GOT3 (cell line): Measurements from ENCODE around the gene EEF1A1.
A peak's percentile ranks its signal among the peaks of the same experiment; 100 is the strongest.
"Not testable (repeated sequence)": the region's sequence is repeated elsewhere in the genome, so short reads cannot be mapped to it uniquely, and the experiment has no call there.

ENCODE experiments used
- DNase-seq: peaks from one replicate; lab custom pipeline; 2025; ENCODE audit warnings: mixed read lengths; lab: John Stamatoyannopoulos, UW

The EEF1A1 gene

GRCh38 chr6:73537677-73538076, 16.8 kb upstream of the EEF1A1 start:
- DNase-seq, result no peak

GRCh38 chr6:73534628-73535027, 13.8 kb upstream of the EEF1A1 start:
- DNase-seq, result no peak

GRCh38 chr6:73532293-73532692, 11.5 kb upstream of the EEF1A1 start:
- DNase-seq, result no peak

GRCh38 chr6:73528897-73529296, 8.1 kb upstream of the EEF1A1 start:
- DNase-seq, result no peak

GRCh38 chr6:73525546-73526330, 4.9 kb upstream of the EEF1A1 start:
- no peak for DNase-seq

- DNase-seq, result no peak
These were observed 2.7 kb upstream of the EEF1A1 start for GRCh38 chr6:73523434-73524123.

GRCh38 chr6:73521351-73521985, 636 bp upstream of the EEF1A1 start:
- DNase-seq, result peak; percentile 90

GRCh38 chr6:73519926-73520687, 725 bp downstream of the EEF1A1 start:
- peak; percentile 78 for DNase-seq

GRCh38 chr6:73518982-73519881, 1.6 kb downstream of the EEF1A1 start:
- DNase-seq, result not testable (repeated sequence)

GRCh38 chr6:73518100-73518981, 2.5 kb downstream of the EEF1A1 start:
- DNase-seq, result not testable (repeated sequence)

- no peak for DNase-seq
These were observed 4.0 kb downstream of the EEF1A1 start for GRCh38 chr6:73516514-73517489.

GRCh38 chr6:73515204-73515655, 5.6 kb downstream of the EEF1A1 start:
- no peak for DNase-seq

GRCh38 chr6:73514746-73515110, 6.1 kb downstream of the EEF1A1 start:
- no peak for DNase-seq

GRCh38 chr6:73513496-73513854, 7.4 kb downstream of the EEF1A1 start:
- no peak for DNase-seq

- no peak for DNase-seq
These were observed 9.0 kb downstream of the EEF1A1 start for GRCh38 chr6:73511796-73512195.

GRCh38 chr6:73509851-73510250, 11.0 kb downstream of the EEF1A1 start:
- DNase-seq, result no peak

- DNase-seq, result no peak
These were observed 12.1 kb downstream of the EEF1A1 start for GRCh38 chr6:73508776-73509175.

GRCh38 chr6:73506246-73506645, 14.6 kb downstream of the EEF1A1 start:
- no peak for DNase-seq

- not testable (repeated sequence) for DNase-seq
These were observed 15.1 kb downstream of the EEF1A1 start for GRCh38 chr6:73505705-73506104.
